Right cardiac atrium (tissue), 5 donors: ENCODE results near the gene ABCA9. TPM values are rescaled to one million over a fixed set of nuclear protein-coding genes. Genes with fewer than 3 reads are reported as not detected.
"Not testable (repeated sequence)": the region's sequence is repeated elsewhere in the genome, so short reads cannot be mapped to it uniquely, and the experiment has no call there.

Experiments used
- ATAC-seq, 2 donors: fragments of 200-7000 bp; cut with Tn5 transposase; one replicate each; pipeline versions ENCODE4 v1.8.0 to v1.9.1; 2020; ENCODE audit warnings: moderate library complexity in 2 of 2, mild to moderate bottlenecking in 1 of 2
- DNase-seq, 3 donors: peaks; one replicate each; pipeline ENCODE4 v3.0.0-alpha.2; 2020
- H3K27ac ChIP-seq: one replicate; pipeline ENCODE4 v1.5.1; 2013; ENCODE audit warnings: mild to moderate bottlenecking, low read length, control low read depth, moderate library complexity
- H3K27me3 ChIP-seq: one replicate; pipeline ENCODE4 v1.6.1; 2013; ENCODE audit not compliant: control insufficient read depth, insufficient read depth
- H3K4me1 ChIP-seq: one replicate; pipeline ENCODE4 v1.6.1; 2013; ENCODE audit warnings: low read length; ENCODE audit not compliant: control insufficient read depth, insufficient read depth
- H3K4me3 ChIP-seq: one replicate; pipeline ENCODE4 v1.5.1; 2013; ENCODE audit warnings: low read length, control low read depth
- H3K9me3 ChIP-seq: one replicate; pipeline ENCODE4 v1.6.1; 2013; ENCODE audit warnings: low read length; ENCODE audit not compliant: control insufficient read depth
- WGBS: extraction: QIAGEN DNeasy Blood & Tissue Kit; methylation state at CpG from one replicate; pipeline ENCODE4 v1.1.7; 2013; 5-methylcytosine and 5-hydroxymethylcytosine counted together
- intact Hi-C, 4 donors: fragments of 100-400 bp; cut with DNase I; formaldehyde crosslinking; loops; one replicate each; pipeline versions ENCODE4 v1.11.0 to v1.14.0; 2022 to 2023
- polyA plus RNA-seq: library from polyadenylated mRNA; stranded (reverse); fragments of 200-250 nt; gene quantifications from one replicate; pipeline ENCODE4 v1.2.3, GENCODE V29; 2013
- total RNA-seq, 4 donors: library from RNA; stranded (reverse); fragmentation: NEBNext Ultra II Directional; extraction: Animal tissue kit (Norgen Biotek cat#: 25700); gene quantifications; one replicate each; pipeline ENCODE4 v1.2.1, GENCODE V29; 2021
- donor health status: healthy with polysubstance abuse.
- donor health status: DM: no; HTN: yes; CAD: no.
- donor health status: DM: no; HTN: no; CAD: no.
- donor health status: DM: no; HTN: yes; CAD: no; lungs with severe emphysema.
- donor health status: DM: yes; HTN: yes; CAD: no.

ABCA9 gene
- total and polyA plus RNA-seq, 5 donors = 14.5 to 29.5 (median 27.8) TPM

DNA sequence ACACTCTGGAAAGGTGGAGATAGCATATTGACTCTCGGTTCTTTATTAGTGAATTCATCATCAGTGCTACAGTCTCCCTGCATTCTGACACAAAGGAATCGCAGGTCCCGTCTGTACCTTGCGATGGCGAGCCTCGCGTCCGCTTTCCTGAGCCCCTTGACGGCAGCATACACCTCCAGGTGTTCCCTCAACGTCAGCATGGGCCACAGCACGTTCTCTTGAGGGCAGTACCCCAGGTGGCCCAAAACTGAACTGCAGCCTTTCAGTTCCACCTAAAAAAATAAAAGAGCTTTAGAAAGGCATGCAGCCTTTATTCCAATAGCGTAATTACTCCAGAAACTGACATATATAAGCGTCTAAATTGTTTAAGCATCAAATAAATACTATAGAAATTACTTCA, 24.2 kb upstream of the ABCA9 start:
- no peak for DNase-seq
- intact Hi-C loops = no loop called here

DNA sequence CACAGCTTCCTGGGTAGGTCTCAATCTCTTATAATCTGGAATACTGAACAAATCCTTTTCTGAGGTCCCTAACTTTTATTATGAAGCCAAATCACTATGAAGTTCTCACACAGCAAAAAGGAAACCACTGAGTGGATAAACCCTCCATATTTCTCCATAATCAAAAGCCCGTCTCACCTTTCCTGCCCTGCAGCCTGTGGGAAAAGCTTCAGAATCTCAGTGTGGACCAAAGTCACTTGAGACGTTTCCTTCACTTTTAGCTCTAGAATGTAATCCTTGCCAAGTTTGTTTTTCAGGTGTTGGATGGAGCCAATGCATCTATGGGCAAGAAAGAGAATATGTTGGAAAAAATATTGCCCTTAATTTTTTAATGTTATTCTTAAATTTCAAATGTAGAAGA, 22.0 kb upstream of the ABCA9 start:
- no peaks in the 10 kb centered on the region for H3K9me3 ChIP-seq
- ATAC-seq = no peak
- no peak overlapping the region for H3K4me3 ChIP-seq
- H3K4me1 ChIP-seq = no peaks in the 10 kb centered on the region
- WGBS = 99% methylated on average over 2 of the region's 2 CpGs
- no peak for DNase-seq
- intact Hi-C loops = no loop called here
- no peak overlapping the region for H3K27ac ChIP-seq
- H3K27me3 ChIP-seq = no peaks in the 10 kb centered on the region

More for the DNA sequence above, 24.2 kb upstream of the ABCA9 start:
- H3K9me3 ChIP-seq = no peaks in the 10 kb centered on the region
- no peaks in the 10 kb centered on the region for H3K27me3 ChIP-seq
- no peaks in the 10 kb centered on the region for H3K4me1 ChIP-seq
- no peak overlapping the region for H3K4me3 ChIP-seq
- 63% methylated on average over 13 of the region's 13 CpGs for WGBS
- H3K27ac ChIP-seq = no peak overlapping the region
- ATAC-seq = no peak

DNA sequence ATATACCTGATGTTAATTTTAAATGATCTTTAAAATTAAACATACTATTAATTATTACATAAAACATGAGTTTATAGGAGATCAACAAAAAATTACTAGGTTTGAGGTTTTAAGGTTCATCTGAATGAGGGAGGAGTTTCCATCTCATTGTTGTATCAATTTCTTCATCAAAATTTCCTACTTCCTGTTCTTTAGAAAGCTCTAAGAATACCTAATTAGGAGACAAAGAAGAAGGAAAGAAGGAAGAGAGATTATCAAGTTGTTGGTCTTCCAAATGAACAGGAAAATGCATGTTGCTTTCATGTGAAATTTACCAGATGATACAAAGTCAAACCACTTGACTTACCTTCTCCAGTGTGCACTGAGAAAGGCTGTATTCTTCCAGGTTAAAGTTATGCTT, 18.1 kb upstream of the ABCA9 start:
- H3K4me1 ChIP-seq = no peaks in the 10 kb centered on the region
- DNase-seq (no peak), ATAC-seq (no peak)
- H3K4me3 ChIP-seq = no peak overlapping the region
- no peak overlapping the region for H3K27ac ChIP-seq
- no peaks in the 10 kb centered on the region for H3K9me3 ChIP-seq
- H3K27me3 ChIP-seq = no peaks in the 10 kb centered on the region
- intact Hi-C loops = no loop called here

DNA sequence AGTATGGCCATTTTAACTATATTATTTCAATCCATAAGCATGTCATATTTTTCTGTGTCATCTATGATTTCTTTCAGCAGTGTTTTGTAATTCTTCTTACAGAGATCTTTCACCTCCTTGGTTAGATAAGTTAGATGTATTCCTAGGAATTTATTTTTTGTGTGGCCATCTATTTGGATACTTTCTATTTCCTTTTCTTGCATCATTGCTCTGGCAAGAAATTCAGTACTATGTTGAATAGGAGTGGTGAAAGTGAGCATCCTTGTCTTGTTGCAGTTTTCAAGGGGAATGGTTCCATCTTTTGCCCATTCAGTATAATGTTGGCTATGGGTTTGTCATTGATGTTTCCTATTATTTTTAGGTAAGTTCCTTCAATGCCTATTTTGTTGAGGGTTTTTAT, 15.1 kb upstream of the ABCA9 start:
- no peak for DNase-seq
- intact Hi-C loops = no loop called here
- Histone ChIP-seq H3K27me3 (no peaks in the 10 kb centered on the region), H3K4me1 (no peaks in the 10 kb centered on the region), H3K4me3 (no peak overlapping the region), H3K27ac (no peak overlapping the region), H3K9me3 (no peaks in the 10 kb centered on the region)
- ATAC-seq = no peak

DNA sequence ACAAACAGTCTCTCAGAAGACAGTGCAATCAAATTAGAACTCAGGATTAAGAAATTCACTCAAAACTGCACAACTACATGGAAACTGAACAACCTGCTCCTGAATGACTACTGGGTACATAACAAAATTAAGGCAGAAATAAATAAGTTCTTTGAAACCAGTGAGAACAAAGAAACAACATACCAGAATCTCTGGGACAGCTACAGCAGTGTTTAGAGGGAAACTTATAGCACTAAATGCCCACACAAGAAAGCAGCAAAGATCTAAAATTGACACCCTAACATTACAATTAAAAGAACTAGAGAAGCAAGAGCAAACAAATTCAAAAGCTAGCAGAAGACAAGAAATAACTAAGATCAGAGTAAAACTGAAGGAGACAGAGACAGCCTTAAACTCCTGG, 12.7 kb upstream of the ABCA9 start:
- H3K4me3 ChIP-seq, H3K4me1 ChIP-seq, H3K27ac ChIP-seq, H3K27me3 ChIP-seq, DNase-seq, H3K9me3 ChIP-seq, intact Hi-C loops, ATAC-seq: not testable (repeated sequence)

DNA sequence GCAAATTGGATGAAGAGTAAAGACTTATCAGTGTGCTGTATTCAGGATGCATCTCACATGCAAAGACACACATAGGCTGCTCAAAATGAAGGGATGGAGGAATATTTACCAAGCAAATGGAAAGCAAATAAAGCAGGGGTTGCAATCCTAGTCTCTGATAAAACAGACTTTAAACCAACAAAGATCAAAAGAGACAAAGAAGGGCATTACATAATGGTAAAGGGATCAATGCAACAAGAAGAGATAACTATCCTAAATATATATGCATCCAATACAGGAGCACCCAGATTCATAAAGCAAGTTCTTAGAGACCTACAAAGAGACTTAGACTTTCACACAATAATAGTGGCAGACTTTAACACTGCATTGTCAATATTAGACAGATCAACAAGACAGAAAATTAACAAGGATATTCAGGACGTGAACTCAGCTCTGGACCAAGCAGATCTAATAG, 12.1 kb upstream of the ABCA9 start:
- H3K27ac ChIP-seq, H3K27me3 ChIP-seq, H3K4me3 ChIP-seq, H3K4me1 ChIP-seq, H3K9me3 ChIP-seq, ATAC-seq, intact Hi-C loops, DNase-seq: not testable (repeated sequence)
- WGBS = 97% methylated on average over 1 of the region's 1 CpG

DNA sequence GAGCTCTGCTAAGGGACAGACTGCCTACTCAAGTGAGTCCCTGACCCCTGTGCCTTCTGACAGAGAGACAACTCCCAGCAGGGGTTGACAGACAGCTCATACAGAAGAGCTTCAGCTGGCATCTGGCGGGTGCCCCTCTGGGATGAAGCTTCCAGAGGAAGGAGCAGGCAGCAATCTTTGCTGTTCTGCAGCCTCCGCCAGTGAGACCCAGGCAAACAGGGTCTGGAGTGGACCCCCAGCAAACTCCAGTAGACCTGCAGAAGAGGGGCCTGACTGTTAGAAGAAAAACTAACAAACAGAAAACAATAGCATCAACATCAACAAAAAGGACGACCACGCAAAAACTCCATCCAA, 10.5 kb upstream of the ABCA9 start:
- WGBS = 86% methylated on average over 4 of the region's 4 CpGs
- not testable (repeated sequence) for ATAC-seq, DNase-seq

DNA sequence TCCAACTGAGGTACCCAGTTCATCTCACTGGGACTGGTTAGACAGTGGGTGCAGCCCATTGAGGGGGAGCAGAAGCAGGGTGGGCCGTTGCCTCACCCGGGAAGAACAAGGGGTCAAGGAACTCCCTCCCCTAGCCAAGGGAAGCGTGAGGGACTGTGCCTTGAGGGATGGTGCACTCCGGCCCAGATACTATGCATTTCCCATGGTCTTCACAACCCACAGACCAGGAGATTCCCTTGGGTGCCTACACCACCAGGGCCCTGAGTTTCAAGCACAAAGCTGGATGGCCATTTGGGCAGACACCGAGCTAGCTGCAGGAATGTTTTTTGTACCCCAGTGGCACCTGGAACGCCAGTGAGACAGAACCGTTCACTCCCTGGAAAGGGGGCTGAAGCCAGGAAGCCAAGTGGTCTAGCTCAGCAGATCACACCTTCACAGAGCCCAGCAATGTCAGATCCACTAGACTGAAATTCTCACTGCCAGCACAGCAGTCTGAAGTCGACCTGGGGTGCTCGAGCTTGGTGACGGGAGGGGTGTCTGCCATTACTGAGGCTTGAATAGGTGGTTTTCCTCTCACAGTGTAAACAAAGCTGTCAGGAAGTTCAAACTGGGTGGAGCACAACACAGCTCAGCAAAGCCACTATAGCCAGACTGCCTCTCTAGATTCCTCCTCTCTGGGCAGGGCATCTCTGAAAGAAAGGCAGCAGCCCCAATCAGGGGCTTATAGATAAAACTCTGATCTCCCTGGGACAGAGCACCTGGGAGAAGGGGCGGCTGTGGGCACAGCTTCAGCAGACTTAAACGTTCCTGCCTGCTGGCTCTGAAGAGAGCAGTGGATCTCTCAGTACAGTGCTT, 9.9 kb upstream of the ABCA9 start:
- H3K4me3 ChIP-seq, intact Hi-C loops, H3K4me1 ChIP-seq, H3K9me3 ChIP-seq, ATAC-seq, H3K27me3 ChIP-seq, DNase-seq, H3K27ac ChIP-seq: not testable (repeated sequence)
- WGBS = 70% methylated on average over 12 of the region's 12 CpGs

More for the DNA sequence above, 10.5 kb upstream of the ABCA9 start:
- H3K4me1 ChIP-seq, intact Hi-C loops, H3K27me3 ChIP-seq, H3K4me3 ChIP-seq, H3K27ac ChIP-seq, H3K9me3 ChIP-seq: not testable (repeated sequence)

DNA sequence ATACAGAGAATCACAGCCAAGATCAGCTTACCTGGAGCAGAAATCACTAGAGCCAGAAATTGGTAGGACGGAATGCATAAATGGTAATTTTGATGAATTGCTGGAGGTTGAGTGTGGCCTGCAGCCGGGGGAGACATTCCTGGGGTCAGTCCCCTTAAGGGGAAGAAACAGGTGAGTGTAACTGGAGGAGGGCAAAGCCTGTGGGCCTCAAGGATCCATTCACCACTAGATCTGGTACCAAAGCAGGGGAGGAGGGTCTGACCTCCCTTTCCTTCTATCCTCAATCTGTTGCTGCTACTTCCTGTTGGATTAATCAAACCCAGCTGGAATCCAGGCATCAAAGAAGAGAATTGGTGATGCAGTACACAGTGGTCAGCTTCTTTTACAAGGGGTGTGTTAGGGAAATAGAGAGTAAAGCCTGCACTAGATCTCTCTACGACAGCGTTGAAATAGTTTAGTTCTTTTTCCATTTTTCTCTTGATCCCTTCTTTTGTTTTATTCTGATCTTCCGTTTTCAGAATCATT, 8.6 kb upstream of the ABCA9 start:
- no peak for ATAC-seq
- Histone ChIP-seq H3K27ac (no peak overlapping the region), H3K9me3 (no peaks in the 10 kb centered on the region), H3K27me3 (no peaks in the 10 kb centered on the region), H3K4me1 (no peaks in the 10 kb centered on the region), H3K4me3 (no peak overlapping the region)
- no peak for DNase-seq
- WGBS = 94% methylated on average over 5 of the region's 5 CpGs
- intact Hi-C loops = loop anchor here in 2 of 4 donors (10.0 kb wide), 1 partner anchor 166 kb away; no protein-coding TSS in a partner anchor

DNA sequence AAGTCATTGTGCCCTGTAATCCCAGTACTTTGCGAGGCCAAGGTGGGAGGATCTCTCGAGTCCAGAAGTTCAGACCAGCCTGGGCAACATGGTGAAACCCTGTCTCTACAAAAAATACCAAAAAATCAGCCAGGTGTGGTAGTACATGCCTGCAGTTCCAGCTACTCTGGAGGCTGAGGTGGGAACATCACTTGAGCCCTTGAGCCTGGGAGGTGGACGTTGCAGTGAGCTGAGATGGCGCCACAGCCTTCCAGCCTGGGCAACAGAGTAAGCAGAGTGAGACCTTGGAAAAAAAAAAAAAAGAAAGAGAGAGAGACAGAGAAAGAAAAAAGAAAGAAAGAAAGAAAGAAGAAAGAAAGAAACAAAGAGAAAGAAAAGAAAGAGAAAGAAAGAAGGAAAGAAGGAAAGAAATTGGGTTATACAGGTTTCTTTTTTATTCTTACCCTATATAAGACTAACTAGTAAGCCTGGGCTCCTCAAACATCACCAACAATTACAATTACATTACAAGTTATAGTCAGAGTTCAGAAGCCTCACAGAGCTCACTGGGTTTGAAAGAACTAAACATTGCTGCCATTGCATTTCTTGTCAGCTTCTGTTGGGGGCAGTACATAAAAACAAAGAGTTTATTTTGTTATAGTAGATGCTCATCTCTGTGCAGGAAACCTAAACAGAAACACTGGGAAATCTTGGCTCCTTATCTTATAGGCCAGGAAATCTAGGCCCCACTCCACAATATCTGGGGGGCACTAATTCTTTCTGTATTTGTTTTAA, 6.7 kb upstream of the ABCA9 start:
- no peak for DNase-seq
- no peak for ATAC-seq
- intact Hi-C loops = loop anchor here in 2 of 4 donors (10.0 kb wide), 1 partner anchor 167 kb away; no protein-coding TSS in a partner anchor
- 94% methylated on average over 4 of the region's 4 CpGs for WGBS
- Histone ChIP-seq H3K4me1 (no peaks in the 10 kb centered on the region), H3K27me3 (no peaks in the 10 kb centered on the region), H3K4me3 (no peak overlapping the region), H3K9me3 (no peaks in the 10 kb centered on the region), H3K27ac (no peak overlapping the region)

DNA sequence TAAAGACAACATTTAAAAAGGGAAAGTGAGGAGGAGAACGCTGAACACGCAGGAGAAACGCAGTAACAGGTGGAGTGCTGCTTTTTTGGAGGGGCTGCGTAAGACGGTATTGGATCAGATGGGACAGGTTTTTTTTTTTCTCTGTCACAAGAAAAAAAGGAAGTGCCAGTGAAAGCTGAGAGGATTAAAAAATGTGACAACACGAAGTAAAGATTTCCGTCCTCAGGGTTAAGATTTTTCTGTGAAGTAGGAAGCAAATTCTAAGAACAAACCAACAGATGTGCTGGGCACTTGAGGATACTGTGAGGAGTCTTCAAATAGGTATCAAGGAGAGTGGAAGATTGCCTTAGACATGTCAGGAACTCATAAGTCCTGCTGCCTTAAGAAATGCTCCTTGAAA, 5.8 kb upstream of the ABCA9 start:
- H3K9me3 ChIP-seq = no peaks in the 10 kb centered on the region
- 78% methylated on average over 7 of the region's 7 CpGs for WGBS
- H3K27me3 ChIP-seq = no peaks in the 10 kb centered on the region
- H3K27ac ChIP-seq = no peak overlapping the region
- no peak for ATAC-seq
- H3K4me3 ChIP-seq = no peak overlapping the region
- H3K4me1 ChIP-seq = no peaks in the 10 kb centered on the region
- no peak for DNase-seq
- intact Hi-C loops = loop anchor here in 2 of 4 donors (10.0 kb wide), 1 partner anchor 168 kb away; no protein-coding TSS in a partner anchor
